ENCODE measurements around the gene MAP3K7CL.

Gene MAP3K7CL

GRCh38 chr21:29224006-29224405, 93.6 kb downstream of the MAP3K7CL start:
- no peak overlapping the region for H3K4me3 ChIP-seq (ENCODE audit: low read depth, low read length)
- TF ChIP-seq MYC (IDR thresholded peaks at IDR 0.05; ENCODE audit: low read depth, low read length) (no peak), POLR2A (IDR thresholded peaks at IDR 0.05; ENCODE audit: extremely low read depth, insufficient read length) (no peak), MAX (IDR thresholded peaks at IDR 0.05; ENCODE audit: low read depth, low read length) (no peak), CTCF (IDR thresholded peaks at IDR 0.05; ENCODE audit: low read depth, low read length) (no peak)
- DNase-seq (ENCODE audit: low read depth): no peak

All from NB4 (cell line).